HepG2 (cell line): ENCODE results near the gene RNF113A. TPM values are rescaled to one million over a fixed set of nuclear protein-coding genes. Genes with fewer than 3 reads are reported as not detected.

ENCODE experiments used
- ATAC-seq: fragments of 200-7000 bp; cut with Tn5 transposase; 3 replicates; pipeline ENCODE4 v1.9.1; 2020; ENCODE audit warnings: mild to moderate bottlenecking, moderate library complexity
- BruUV-seq: library from RNA; stranded (reverse); fragments of 400-500 nt; replicated peaks from 2 replicates; lab custom pipeline; 2021; lab: Mats Ljungman, UMichigan
- CTCF ChIA-PET: fragments of 300-600 bp; formaldehyde crosslinking; extraction: SDS; loops from one replicate; lab custom pipeline; 2021; ENCODE audit warnings: low total read pairs, inconsistent platforms, low intra/inter-chr PET ratio; lab: Yijun Ruan, JAX
- POLR2A ChIA-PET: fragments of 350-600 bp; sonication (Branson Sonifier 250); formaldehyde crosslinking; loops from one replicate; lab custom pipeline; 2020; ENCODE audit warnings: antibody characterized with exemption, inconsistent platforms; lab: Yijun Ruan, JAX
- DNase-seq: peaks from one replicate; pipeline ENCODE4 v3.0.0-alpha.2; 2015; ENCODE audit warnings: low spot score
- FAIRE-seq: peaks from 3 replicates; lab custom pipeline; 2011; peaks lifted over from hg19 to GRCh38; lab: Jason Lieb, UNC
- H2AFZ ChIP-seq: one replicate; pipeline ENCODE4 v1.6.1; 2011; ENCODE audit warnings: low read length, inconsistent platforms
- H3K27ac ChIP-seq: fragments of 300-600 bp; 3 replicates; pipeline ENCODE4 v1.8.0; 2011; ENCODE audit warnings: mixed run types, mild to moderate bottlenecking, mixed read lengths, low read length, inconsistent platforms; ENCODE audit not compliant: insufficient read depth; ENCODE audit errors: extremely low read length
- H3K27me3 ChIP-seq, 2 experiments: fragments of 200-600 bp in 1 of 2; 2 replicates in 1 of 2; 3 replicates in 1 of 2; pipeline versions ENCODE4 v1.6.0 to v1.8.0; 2011; ENCODE audit warnings: low read length in 2 of 2, mild to moderate bottlenecking in 2 of 2, moderate library complexity in 2 of 2, inconsistent platforms in 1 of 2; ENCODE audit not compliant: insufficient read depth in 2 of 2, control insufficient read depth in 1 of 2
- H3K36me3 ChIP-seq, 2 experiments: fragments of 200-600 bp in 1 of 2; replicated peaks in 1 of 2; 2 replicates in 1 of 2; 3 replicates in 1 of 2; pipeline versions ENCODE4 v1.5.1 to v1.8.0; 2011; ENCODE audit warnings: low read length in 2 of 2, inconsistent platforms in 1 of 2; ENCODE audit not compliant: insufficient read depth in 2 of 2, control insufficient read depth in 1 of 2
- H3K4me1 ChIP-seq: 2 replicates; pipeline ENCODE4 v1.5.1; 2012; ENCODE audit warnings: low read length, inconsistent platforms; ENCODE audit not compliant: insufficient read depth
- H3K4me2 ChIP-seq: 2 replicates; pipeline ENCODE4 v1.6.0; 2011; ENCODE audit warnings: low read depth, low read length, inconsistent platforms
- H3K4me3 ChIP-seq, 3 experiments: fragments of 200-600 bp in 1 of 3; sonication (generic), shearing (Covaris generic) in 1 of 3; replicated peaks in 1 of 3; 2 replicates each; pipeline ENCODE4 v1.5.1; 2011 to 2016; ENCODE audit warnings: low read length in 3 of 3, inconsistent platforms in 2 of 3, low read depth in 2 of 3, mild to moderate bottlenecking in 2 of 3, control low read depth in 1 of 3, mixed read lengths in 1 of 3; ENCODE audit not compliant: insufficient read depth in 1 of 3
- H3K79me2 ChIP-seq: one replicate; pipeline ENCODE4 v1.6.1; 2011; ENCODE audit warnings: low read length, inconsistent platforms; ENCODE audit not compliant: insufficient read depth
- H3K9ac ChIP-seq: 2 replicates; pipeline ENCODE4 v1.6.0; 2011; ENCODE audit warnings: mild to moderate bottlenecking, low read depth, low read length, inconsistent platforms; ENCODE audit not compliant: insufficient read depth
- H3K9me3 ChIP-seq: 2 replicates; pipeline ENCODE4 v1.5.1; 2012; ENCODE audit warnings: mild to moderate bottlenecking, low read length
- H4K20me1 ChIP-seq: 2 replicates; pipeline ENCODE4 v1.6.0; 2011; ENCODE audit warnings: inconsistent platforms, mild to moderate bottlenecking, low read length, moderate library complexity; ENCODE audit not compliant: insufficient read depth
- ARNT2 ChIP-seq: sonication (generic); formaldehyde crosslinking; IDR thresholded peaks from 2 replicates; pipeline ENCODE4 v1.8.0; 2022; ENCODE audit warnings: mild to moderate bottlenecking, low read depth, missing genetic modification reagents, moderate library complexity
- ARNTL ChIP-seq: sonication (generic); formaldehyde crosslinking; IDR thresholded peaks from 2 replicates; pipeline ENCODE4 v1.4.0; 2020; ENCODE audit warnings: mild to moderate bottlenecking, missing genetic modification reagents
- GATAD2A ChIP-seq: IDR thresholded peaks from 2 replicates; pipeline ENCODE4 v1.6.1; 2016
- PCBP2 ChIP-seq: fragments of 200-400 bp; formaldehyde crosslinking; optimal IDR thresholded peaks from 2 replicates; pipeline ENCODE3; 2018; ENCODE audit warnings: low read length, low read depth; ENCODE audit not compliant: poor library complexity, severe bottlenecking
- POLR2A ChIP-seq, 2 experiments: IDR thresholded peaks; 2 replicates each; pipeline ENCODE4 v1.6.1; 2011; ENCODE audit warnings: low read depth in 2 of 2, low read length in 2 of 2, mild to moderate bottlenecking in 1 of 2, moderate library complexity in 1 of 2; ENCODE audit not compliant: insufficient read depth in 1 of 2
- RXRB ChIP-seq: IDR thresholded peaks from 2 replicates; pipeline ENCODE4 v1.6.1; 2016; ENCODE audit warnings: borderline replicate concordance, missing genetic modification reagents, missing compliant biosample characterization
- SAP130 ChIP-seq: IDR thresholded peaks from 2 replicates; pipeline ENCODE4 v1.6.1; 2016; ENCODE audit warnings: low read depth
- ZNF264 ChIP-seq: sonication (generic); formaldehyde crosslinking; IDR thresholded peaks from 2 replicates; pipeline ENCODE4 v1.4.0; 2020; ENCODE audit warnings: missing genetic modification reagents
- ZNF790 ChIP-seq: sonication (generic); formaldehyde crosslinking; IDR thresholded peaks from 2 replicates; pipeline ENCODE4 v1.8.0; 2022; ENCODE audit warnings: missing genetic modification reagents, mild to moderate bottlenecking, borderline replicate concordance
- WGBS: methylation state at CpG from one replicate; pipeline ENCODE4 v1.1.6; 2017; ENCODE audit warnings: low lambda C conversion rate; 5-methylcytosine and 5-hydroxymethylcytosine counted together
- in situ Hi-C: cut with HindIII; loops from 2 replicates; pipeline ENCODE4 v1.10.0; 2017; ENCODE audit warnings: low pct_unique_long_range_greater_than_20kb; ENCODE audit not compliant: extremely low pct_ligation_motif_present
- intact Hi-C: fragments of 100-400 bp; cut with micrococcal nuclease; formaldehyde crosslinking; loops from one replicate; pipeline ENCODE4 v1.10.0; 2022; ENCODE audit not compliant: unreplicated experiment
- polyA plus RNA-seq, 8 experiments: library from polyadenylated mRNA; depleted of rRNA in 3 of 8; stranded (reverse) in 7 of 8; unstranded in 1 of 8; fragments of >200 nt; fragmentation: Illumina TruSeq in 4 of 8; extraction: Trizol in 4 of 8; gene quantifications; 2 replicates each; pipeline versions ENCODE4 v1.2.1 to v1.2.3, GENCODE V29; 2011 to 2016; ENCODE audit warnings: low read depth in 4 of 8, missing spikeins in 1 of 8, mixed read lengths in 1 of 8; ENCODE audit not compliant: insufficient read depth in 1 of 8
- total RNA-seq, 5 experiments: library from RNA; depleted of rRNA; stranded (reverse); fragments of >200 nt; fragmentation: Illumina TruSeq; extraction: Trizol; gene quantifications; 2 replicates each; pipeline ENCODE4 v1.2.3, GENCODE V29; 2016; ENCODE audit warnings: low read depth in 1 of 5
- TF ChIP-seq, protein P1 (sequence below): sonication (generic); formaldehyde crosslinking; IDR thresholded peaks from 2 replicates; pipeline ENCODE4 v1.5.1; 2020; ENCODE audit warnings: missing genetic modification reagents, mild to moderate bottlenecking, borderline replicate concordance
- TF ChIP-seq, protein P2 (sequence below): sonication (generic); formaldehyde crosslinking; IDR thresholded peaks from 2 replicates; pipeline ENCODE4 v1.4.0; 2020; ENCODE audit warnings: missing genetic modification reagents
- TF ChIP-seq, protein P3 (sequence below): IDR thresholded peaks from 2 replicates; pipeline ENCODE4 v1.6.1; 2016; ENCODE audit warnings: mild to moderate bottlenecking
- TF ChIP-seq, protein P4 (sequence below): IDR thresholded peaks from 2 replicates; pipeline ENCODE4 v1.6.1; 2016; ENCODE audit warnings: low read depth
- TF ChIP-seq, protein P5 (sequence below): sonication (generic); formaldehyde crosslinking; conservative IDR thresholded peaks from 2 replicates; pipeline ENCODE4 v1.4.0; 2020; ENCODE audit warnings: missing genetic modification reagents

RNF113A gene
- total and polyA plus RNA-seq, 2 of the 13 experiments (the other 11 are each of a cell fraction or from before 2014, with no cell fraction given) = 14.0 to 15.4 TPM

DNA sequence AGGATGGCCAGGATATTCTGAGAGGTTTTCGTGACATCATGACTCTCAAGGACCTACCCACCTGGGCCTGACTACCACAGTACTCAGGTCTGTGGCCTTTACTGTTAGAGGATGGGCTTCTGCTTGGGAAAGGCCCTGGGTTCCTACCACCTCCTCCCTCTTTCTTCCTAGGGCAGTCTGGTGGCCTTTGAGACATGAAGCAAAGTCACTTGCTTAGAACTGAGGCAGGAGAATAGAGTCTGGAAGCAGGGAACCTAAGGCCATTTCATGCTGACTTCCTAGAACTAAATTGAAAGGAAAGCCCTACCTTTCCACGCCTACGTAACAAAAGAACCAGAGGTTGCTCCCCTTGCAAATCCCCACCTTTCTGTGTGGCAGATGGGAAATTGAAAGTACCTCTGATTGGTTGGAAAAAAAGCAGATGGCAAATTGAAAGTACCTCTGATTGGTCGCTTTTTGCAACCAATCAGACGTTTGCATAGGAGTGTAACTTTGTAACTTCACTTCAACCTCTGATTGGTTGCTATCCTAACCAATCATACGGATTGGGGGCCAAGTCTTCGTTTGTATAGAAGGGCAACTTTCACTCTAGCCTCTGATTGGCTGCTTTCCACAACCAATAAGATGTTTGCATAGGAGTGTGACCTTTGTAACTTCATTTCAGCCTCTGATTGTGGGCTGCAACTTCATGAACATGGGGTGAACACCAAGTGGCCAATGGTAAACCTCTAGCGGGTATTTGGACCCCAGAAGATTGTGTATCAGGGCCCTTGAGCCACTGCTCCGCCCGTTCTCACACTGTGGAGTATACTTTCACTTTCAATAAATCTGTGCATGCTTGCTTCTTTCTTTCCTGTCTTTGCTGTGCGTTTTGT is 14.3 kb upstream of the RNF113A start:
- ATAC-seq (peak; percentile 91), FAIRE-seq (peak; percentile 100), DNase-seq (peak; percentile 98)
- Histone ChIP-seq H3K27me3 (no peaks in the 10 kb centered on the region; a peak in 1 of 5 replicates), H3K27ac (peak overlapping the region; percentile 96), H3K4me1 (no peaks in the 10 kb centered on the region), H3K4me2 (peak overlapping the region; percentile 79), H4K20me1 (no peaks in the 10 kb centered on the region), H2AFZ (no peak overlapping the region), H3K9me3 (no peaks in the 10 kb centered on the region), H3K4me3 (peak overlapping the region; percentile 64 to 80 (median 68)), H3K79me2 (peaks cover 6% of the 10 kb centered on the region), H3K36me3 (no peaks in the 10 kb centered on the region), H3K9ac (peak overlapping the region; percentile 83)
- BruUV-seq = no TSS peak
- ChIA-PET CTCF (no interaction called here), POLR2A (interaction anchor here (1.4 kb wide), 1 partner anchor 33 kb away, joined by 4 read pairs; the partner anchor contains the start of gene UPF3B)
- intact Hi-C loops (loop anchor here (2.0 to 5.0 kb wide), 2 partner anchors 49 to 367 kb away; partner anchors contain the start of gene ZBTB33), in situ Hi-C loops (no loop called here)
- WGBS = 1% methylated on average over 7 of the region's 11 CpGs
- TF ChIP-seq, protein P1, sequence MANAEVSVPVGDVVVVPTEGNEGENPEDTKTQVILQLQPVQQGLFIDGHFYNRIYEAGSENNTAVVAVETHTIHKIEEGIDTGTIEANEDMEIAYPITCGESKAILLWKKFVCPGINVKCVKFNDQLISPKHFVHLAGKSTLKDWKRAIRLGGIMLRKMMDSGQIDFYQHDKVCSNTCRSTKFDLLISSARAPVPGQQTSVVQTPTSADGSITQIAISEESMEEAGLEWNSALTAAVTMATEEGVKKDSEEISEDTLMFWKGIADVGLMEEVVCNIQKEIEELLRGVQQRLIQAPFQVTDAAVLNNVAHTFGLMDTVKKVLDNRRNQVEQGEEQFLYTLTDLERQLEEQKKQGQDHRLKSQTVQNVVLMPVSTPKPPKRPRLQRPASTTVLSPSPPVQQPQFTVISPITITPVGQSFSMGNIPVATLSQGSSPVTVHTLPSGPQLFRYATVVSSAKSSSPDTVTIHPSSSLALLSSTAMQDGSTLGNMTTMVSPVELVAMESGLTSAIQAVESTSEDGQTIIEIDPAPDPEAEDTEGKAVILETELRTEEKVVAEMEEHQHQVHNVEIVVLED = no peak
- TF ChIP-seq SAP130 (CRISPR knock-in tag) (peak; percentile 62), ZNF264 (CRISPR knock-in tag) (peak; percentile 48; the same call in 1 of the 2 replicates), POLR2A (IDR thresholded peaks at IDR 0.05; ENCODE audit: insufficient read depth in 1 of 2, low read depth in 2 of 2, low read length in 2 of 2) (peak; percentile 55 to 72; a peak in 3 of 4 replicates), ARNTL (CRISPR knock-in tag) (no peak), ZNF790 (CRISPR knock-in tag) (no peak), PCBP2 (no peak), GATAD2A (CRISPR knock-in tag) (no peak), ARNT2 (CRISPR knock-in tag) (no peak), RXRB (CRISPR knock-in tag) (no peak)
- TF ChIP-seq, protein P2, sequence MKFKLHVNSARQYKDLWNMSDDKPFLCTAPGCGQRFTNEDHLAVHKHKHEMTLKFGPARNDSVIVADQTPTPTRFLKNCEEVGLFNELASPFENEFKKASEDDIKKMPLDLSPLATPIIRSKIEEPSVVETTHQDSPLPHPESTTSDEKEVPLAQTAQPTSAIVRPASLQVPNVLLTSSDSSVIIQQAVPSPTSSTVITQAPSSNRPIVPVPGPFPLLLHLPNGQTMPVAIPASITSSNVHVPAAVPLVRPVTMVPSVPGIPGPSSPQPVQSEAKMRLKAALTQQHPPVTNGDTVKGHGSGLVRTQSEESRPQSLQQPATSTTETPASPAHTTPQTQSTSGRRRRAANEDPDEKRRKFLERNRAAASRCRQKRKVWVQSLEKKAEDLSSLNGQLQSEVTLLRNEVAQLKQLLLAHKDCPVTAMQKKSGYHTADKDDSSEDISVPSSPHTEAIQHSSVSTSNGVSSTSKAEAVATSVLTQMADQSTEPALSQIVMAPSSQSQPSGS (CRISPR knock-in tag) = 0 out of 2 replicates have a peak, but pooled peaks have one; percentile 9
- TF ChIP-seq, protein P3, sequence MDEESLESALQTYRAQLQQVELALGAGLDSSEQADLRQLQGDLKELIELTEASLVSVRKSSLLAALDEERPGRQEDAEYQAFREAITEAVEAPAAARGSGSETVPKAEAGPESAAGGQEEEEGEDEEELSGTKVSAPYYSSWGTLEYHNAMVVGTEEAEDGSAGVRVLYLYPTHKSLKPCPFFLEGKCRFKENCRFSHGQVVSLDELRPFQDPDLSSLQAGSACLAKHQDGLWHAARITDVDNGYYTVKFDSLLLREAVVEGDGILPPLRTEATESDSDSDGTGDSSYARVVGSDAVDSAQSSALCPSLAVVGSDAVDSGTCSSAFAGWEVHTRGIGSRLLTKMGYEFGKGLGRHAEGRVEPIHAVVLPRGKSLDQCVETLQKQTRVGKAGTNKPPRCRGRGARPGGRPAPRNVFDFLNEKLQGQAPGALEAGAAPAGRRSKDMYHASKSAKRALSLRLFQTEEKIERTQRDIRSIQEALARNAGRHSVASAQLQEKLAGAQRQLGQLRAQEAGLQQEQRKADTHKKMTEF (CRISPR knock-in tag) = peak; percentile 28; the same call in 1 of the 2 replicates
- TF ChIP-seq, protein P4, sequence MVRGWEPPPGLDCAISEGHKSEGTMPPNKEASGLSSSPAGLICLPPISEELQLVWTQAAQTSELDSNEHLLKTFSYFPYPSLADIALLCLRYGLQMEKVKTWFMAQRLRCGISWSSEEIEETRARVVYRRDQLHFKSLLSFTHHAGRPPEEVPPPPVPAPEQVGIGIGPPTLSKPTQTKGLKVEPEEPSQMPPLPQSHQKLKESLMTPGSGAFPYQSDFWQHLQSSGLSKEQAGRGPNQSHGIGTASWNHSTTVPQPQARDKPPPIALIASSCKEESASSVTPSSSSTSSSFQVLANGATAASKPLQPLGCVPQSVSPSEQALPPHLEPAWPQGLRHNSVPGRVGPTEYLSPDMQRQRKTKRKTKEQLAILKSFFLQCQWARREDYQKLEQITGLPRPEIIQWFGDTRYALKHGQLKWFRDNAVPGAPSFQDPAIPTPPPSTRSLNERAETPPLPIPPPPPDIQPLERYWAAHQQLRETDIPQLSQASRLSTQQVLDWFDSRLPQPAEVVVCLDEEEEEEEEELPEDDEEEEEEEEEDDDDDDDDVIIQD (CRISPR knock-in tag) = 0 out of 2 replicates have a peak, but pooled peaks have one; percentile 20
- TF ChIP-seq, protein P5, sequence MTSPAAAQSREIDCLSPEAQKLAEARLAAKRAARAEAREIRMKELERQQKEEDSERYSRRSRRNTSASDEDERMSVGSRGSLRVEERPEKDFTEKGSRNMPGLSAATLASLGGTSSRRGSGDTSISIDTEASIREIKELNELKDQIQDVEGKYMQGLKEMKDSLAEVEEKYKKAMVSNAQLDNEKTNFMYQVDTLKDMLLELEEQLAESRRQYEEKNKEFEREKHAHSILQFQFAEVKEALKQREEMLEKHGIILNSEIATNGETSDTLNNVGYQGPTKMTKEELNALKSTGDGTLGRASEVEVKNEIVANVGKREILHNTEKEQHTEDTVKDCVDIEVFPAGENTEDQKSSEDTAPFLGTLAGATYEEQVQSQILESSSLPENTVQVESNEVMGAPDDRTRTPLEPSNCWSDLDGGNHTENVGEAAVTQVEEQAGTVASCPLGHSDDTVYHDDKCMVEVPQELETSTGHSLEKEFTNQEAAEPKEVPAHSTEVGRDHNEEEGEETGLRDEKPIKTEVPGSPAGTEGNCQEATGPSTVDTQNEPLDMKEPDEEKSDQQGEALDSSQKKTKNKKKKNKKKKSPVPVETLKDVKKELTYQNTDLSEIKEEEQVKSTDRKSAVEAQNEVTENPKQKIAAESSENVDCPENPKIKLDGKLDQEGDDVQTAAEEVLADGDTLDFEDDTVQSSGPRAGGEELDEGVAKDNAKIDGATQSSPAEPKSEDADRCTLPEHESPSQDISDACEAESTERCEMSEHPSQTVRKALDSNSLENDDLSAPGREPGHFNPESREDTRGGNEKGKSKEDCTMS (CRISPR knock-in tag) = no peak
